ENCODE measurements around the gene FAIM2.

FAIM2 gene

DNA sequence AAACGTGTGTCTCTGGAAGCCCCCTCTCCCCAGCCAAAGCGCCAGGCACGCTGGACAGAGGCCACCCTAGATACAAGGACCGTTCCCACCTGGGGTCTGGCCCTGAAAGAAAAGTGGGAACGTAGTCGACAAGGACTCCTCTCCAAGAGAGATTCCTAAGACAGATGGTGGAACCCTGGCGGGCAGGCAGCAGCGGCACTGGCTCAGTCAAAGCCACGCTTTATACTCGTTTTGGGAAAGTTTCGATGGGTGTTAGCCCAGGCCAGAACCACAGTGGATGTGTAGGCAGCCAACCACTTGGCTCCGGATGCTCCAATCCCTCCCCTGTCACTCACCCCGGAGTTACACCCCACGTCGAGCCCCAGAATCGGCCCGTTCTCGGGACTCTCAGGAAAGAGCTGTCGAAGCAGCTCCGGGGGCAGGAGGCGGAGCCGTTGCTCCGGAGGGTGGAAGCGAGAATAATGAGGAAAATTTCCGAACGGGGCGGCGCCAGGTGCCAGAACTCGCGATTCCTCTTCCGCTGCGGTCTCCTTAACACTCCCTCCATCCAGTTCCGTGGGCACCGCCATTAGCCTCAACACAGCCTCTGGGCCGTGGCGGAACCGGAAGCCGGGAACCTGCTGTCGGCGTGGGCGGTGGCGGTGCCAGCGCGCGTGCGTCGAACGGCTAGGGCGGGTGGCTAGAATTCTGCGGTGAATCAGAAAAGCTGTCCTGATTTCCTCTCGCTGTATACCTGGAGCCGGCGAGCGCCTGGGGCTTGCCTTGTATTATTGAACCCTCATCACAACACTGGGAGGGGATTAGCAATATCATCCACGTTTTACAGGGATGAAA is 61.0 kb downstream of the FAIM2 start, which contains the start of gene BCDIN3D:
Gene BCDIN3D (minus strand): TSS at position 588 of the 834 bp plus-strand sequence. CDS start 19 bp downstream, at position 569.
- Histone ChIP-seq H3K4me3 (IDR thresholded peaks at IDR 0.05; ENCODE audit: insufficient read depth, low read depth, low read length) (peak within 1 kb of the TSS; percentile 28), H3K4me1 (ENCODE audit: low read depth, poor library complexity, severe bottlenecking) (peaks cover 16% of the 10 kb centered on the region), H3K9ac (peak within 1 kb of the TSS; percentile 70), H4K20me1 (ENCODE audit: insufficient read depth) (no peaks in the 10 kb centered on the region), H3K79me2 (ENCODE audit: insufficient read depth, low read depth) (peaks cover 15% of the 10 kb centered on the region; the same call in 1 of the 2 replicates), H3K4me2 (peak within 1 kb of the TSS; percentile 79), H3K27me3 (ENCODE audit: insufficient read depth, low read depth) (no peaks in the 10 kb centered on the region), H3K27ac (peak within 1 kb of the TSS; percentile 76), H3K36me3 (ENCODE audit: insufficient read depth) (no peaks in the 10 kb centered on the region), H2AFZ (ENCODE audit: low read depth) (peak within 1 kb of the TSS; percentile 95)
- no peak for TF ChIP-seq CTCF (conservative IDR thresholded peaks at IDR 0.05; ENCODE audit: low read depth, low read length)

DNA sequence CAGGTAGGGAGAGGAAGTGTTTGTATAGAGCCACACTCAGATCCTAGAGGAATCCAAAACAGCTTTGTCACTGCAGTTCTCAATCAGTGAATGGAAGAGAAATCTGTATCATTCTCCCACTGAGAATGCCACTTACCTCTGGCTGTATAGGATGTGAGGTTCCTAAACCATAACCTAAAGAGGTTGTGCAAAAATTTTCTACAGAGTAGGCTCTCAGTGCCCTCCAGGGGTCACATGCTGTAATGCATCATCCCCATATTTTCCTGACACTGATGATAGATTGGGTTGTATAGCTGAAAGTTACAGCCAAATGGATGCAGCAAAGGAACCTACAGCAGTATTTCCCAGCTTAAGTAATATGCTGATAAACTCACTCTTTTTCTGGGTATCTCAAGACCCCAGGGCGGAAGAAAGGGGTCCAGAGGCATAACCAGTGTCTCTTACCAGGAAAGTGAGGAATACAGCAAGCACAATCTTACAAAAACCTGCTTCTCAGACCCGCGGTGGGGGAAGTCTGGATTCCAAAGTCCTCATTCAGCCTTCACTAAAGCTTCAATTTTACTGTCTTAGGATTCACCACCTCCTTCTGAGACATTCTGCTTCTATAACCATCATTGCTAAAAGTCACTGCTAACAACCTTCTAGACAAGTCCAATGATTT is 64.6 kb downstream of the FAIM2 start:
- H3K36me3 ChIP-seq (ENCODE audit: insufficient read depth) = no peaks in the 10 kb centered on the region
- no peak overlapping the region for H3K9ac ChIP-seq
- no peak overlapping the region for H3K27ac ChIP-seq
- peak; percentile 83 for TF ChIP-seq CTCF (conservative IDR thresholded peaks at IDR 0.05; ENCODE audit: low read depth, low read length)
- peaks cover 15% of the 10 kb centered on the region; the same call in 1 of the 2 replicates for H3K79me2 ChIP-seq (ENCODE audit: insufficient read depth, low read depth)
- H3K27me3 ChIP-seq (ENCODE audit: insufficient read depth, low read depth) = no peaks in the 10 kb centered on the region
- H3K4me1 ChIP-seq (ENCODE audit: low read depth, poor library complexity, severe bottlenecking) = peaks cover 16% of the 10 kb centered on the region
- no peak overlapping the region for H2AFZ ChIP-seq (ENCODE audit: low read depth)
- no peak overlapping the region for H3K4me2 ChIP-seq
- no peaks in the 10 kb centered on the region for H4K20me1 ChIP-seq (ENCODE audit: insufficient read depth)
- no peak overlapping the region for H3K4me3 ChIP-seq (IDR thresholded peaks at IDR 0.05; ENCODE audit: insufficient read depth, low read depth, low read length)

- Histone ChIP-seq H4K20me1 (ENCODE audit: insufficient read depth) (no peaks in the 10 kb centered on the region), H3K79me2 (ENCODE audit: insufficient read depth, low read depth) (no peaks in the 10 kb centered on the region), H2AFZ (ENCODE audit: low read depth) (no peak overlapping the region), H3K4me1 (ENCODE audit: low read depth, poor library complexity, severe bottlenecking) (peaks cover 16% of the 10 kb centered on the region), H3K36me3 (ENCODE audit: insufficient read depth) (no peaks in the 10 kb centered on the region), H3K9ac (no peak overlapping the region), H3K27me3 (ENCODE audit: insufficient read depth, low read depth) (no peaks in the 10 kb centered on the region; the same call in 1 of the 2 replicates), H3K4me3 (IDR thresholded peaks at IDR 0.05; ENCODE audit: insufficient read depth, low read depth, low read length) (no peak overlapping the region), H3K27ac (no peak overlapping the region), H3K4me2 (no peak overlapping the region)
- no peak for TF ChIP-seq CTCF (conservative IDR thresholded peaks at IDR 0.05; ENCODE audit: low read depth, low read length)
These were observed 70.8 kb downstream of the FAIM2 start for GRCh38 chr12:49832836-49833421.

- no peak overlapping the region for H3K4me3 ChIP-seq (IDR thresholded peaks at IDR 0.05; ENCODE audit: insufficient read depth, low read depth, low read length)
- peaks cover 10% of the 10 kb centered on the region; the same call in 1 of the 2 replicates for H3K27me3 ChIP-seq (ENCODE audit: insufficient read depth, low read depth)
- TF ChIP-seq CTCF (conservative IDR thresholded peaks at IDR 0.05; ENCODE audit: low read depth, low read length) = no peak
These were observed 72.0 kb downstream of the FAIM2 start for GRCh38 chr12:49831717-49832116.

More at GRCh38 chr12:49831717-49832116, 72.0 kb downstream of the FAIM2 start:
- no peak overlapping the region for H2AFZ ChIP-seq (ENCODE audit: low read depth)
- no peaks in the 10 kb centered on the region for H3K36me3 ChIP-seq (ENCODE audit: insufficient read depth)
- no peaks in the 10 kb centered on the region for H3K79me2 ChIP-seq (ENCODE audit: insufficient read depth, low read depth)
- no peak overlapping the region for H3K27ac ChIP-seq
- H3K4me1 ChIP-seq (ENCODE audit: low read depth, poor library complexity, severe bottlenecking) = peaks cover 16% of the 10 kb centered on the region
- H4K20me1 ChIP-seq (ENCODE audit: insufficient read depth) = no peaks in the 10 kb centered on the region
- H3K9ac ChIP-seq = no peak overlapping the region
- H3K4me2 ChIP-seq = no peak overlapping the region

Measured in KMS-11 (cell line).